Measurements from ENCODE around the gene CA5A.
A peak's percentile ranks its signal among the peaks of the same experiment; 100 is the strongest.

The CA5A gene

DNA sequence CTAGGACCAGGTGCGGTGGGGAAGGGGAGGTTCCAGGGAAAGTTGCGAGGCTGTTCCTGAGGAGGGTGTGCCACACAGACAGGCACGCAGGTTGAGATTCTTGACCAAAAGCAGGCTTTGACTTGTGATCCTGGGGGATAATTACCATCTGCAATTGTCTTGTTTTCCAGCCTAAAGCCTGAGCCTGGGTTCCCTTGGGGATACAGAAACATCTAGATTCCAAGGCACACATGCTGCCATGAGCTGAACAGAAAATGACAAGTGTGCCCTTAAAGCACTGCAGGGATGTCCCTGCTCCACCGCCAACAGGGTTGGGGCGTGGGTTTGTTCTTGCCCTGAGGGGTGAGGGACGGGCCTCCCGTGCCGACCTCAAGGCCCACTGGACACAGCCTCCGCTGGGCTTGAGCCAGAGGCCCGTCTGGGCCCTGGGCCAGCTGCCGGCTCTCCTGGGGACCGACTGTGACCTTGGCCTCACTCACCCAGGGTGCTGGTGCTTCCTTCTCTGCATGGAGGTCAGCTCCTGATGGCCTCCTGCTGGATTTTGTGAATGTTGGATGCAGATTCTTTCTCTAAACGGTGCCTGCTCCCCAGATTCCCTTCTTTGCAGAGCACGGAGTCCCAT lies 14.0 kb downstream of the CA5A start:
- Histone ChIP-seq H3K4me1 (ENCODE audit: control insufficient read depth, low read depth, low read length) (no peaks in the 10 kb centered on the region), H3K18ac (ENCODE audit: low read length) (no peak overlapping the region), H3K79me1 (ENCODE audit: low read length) (no peaks in the 10 kb centered on the region), H2BK5ac (ENCODE audit: low read length) (no peak overlapping the region), H2BK120ac (ENCODE audit: low read depth, low read length) (no peak overlapping the region), H3K27ac (ENCODE audit: low read depth, low read length) (no peak overlapping the region), H4K8ac (ENCODE audit: low read depth, low read length) (no peak overlapping the region), H3K4me3 (ENCODE audit: low read length) (no peak overlapping the region), H2BK15ac (replicated peaks; ENCODE audit: low read depth) (no peak overlapping the region), H4K5ac (ENCODE audit: low read length) (no peak overlapping the region), H2AK5ac (ENCODE audit: low read length) (no peak overlapping the region), H3K23ac (ENCODE audit: low read length) (no peak overlapping the region), H3K36me3 (ENCODE audit: control insufficient read depth, insufficient read depth, low read length) (no peaks in the 10 kb centered on the region), H3K4me2 (ENCODE audit: low read length) (no peak overlapping the region), H3K56ac (ENCODE audit: low read length) (no peak overlapping the region), H3K27me3 (ENCODE audit: insufficient read depth, low read length, poor library complexity) (no peaks in the 10 kb centered on the region), H3K9ac (ENCODE audit: low read length) (no peak overlapping the region), H3K4ac (ENCODE audit: low read depth, low read length) (no peak overlapping the region), H3K79me2 (ENCODE audit: control insufficient read depth, insufficient read depth, low read length) (no peaks in the 10 kb centered on the region)
- no peak for DNase-seq
- WGBS (ENCODE audit: extremely low coverage, insufficient coverage, low lambda C conversion rate): no CpG with 5 or more reads among the region's 14 CpGs

DNA sequence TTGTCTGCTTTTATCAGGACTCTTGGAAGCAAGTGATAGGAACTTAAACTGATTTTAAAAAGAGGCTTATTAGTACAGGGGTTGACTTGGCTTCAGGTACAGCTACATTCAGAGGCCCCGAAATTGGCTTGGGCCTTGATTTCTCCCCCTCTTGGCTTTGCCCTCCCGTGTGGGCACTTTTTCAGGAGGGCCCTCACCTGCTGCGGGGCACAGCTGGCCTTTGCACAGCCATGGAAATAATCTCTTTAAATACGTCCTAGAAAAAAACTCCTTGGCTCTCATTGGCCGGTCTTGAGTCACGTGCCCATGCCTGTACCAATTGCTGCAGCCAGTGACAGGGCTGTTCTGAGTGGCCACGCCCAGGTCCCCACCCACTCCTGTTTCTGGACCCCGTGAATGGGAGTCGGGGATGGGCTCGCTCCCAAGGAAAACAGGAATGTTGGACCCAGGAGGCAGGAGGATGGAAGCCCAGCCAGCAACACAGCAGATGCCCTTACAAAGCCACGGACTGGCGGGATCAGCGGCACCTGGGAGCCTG lies 15.0 kb downstream of the CA5A start:
- Histone ChIP-seq H3K4me1 (ENCODE audit: control insufficient read depth, low read depth, low read length) (no peaks in the 10 kb centered on the region), H3K36me3 (ENCODE audit: control insufficient read depth, insufficient read depth, low read length) (no peaks in the 10 kb centered on the region), H3K27ac (ENCODE audit: low read depth, low read length) (no peak overlapping the region), H2BK15ac (replicated peaks; ENCODE audit: low read depth) (no peak overlapping the region), H2BK5ac (ENCODE audit: low read length) (no peak overlapping the region), H3K9ac (ENCODE audit: low read length) (no peak overlapping the region), H3K4me2 (ENCODE audit: low read length) (no peak overlapping the region), H3K27me3 (ENCODE audit: insufficient read depth, low read length, poor library complexity) (no peaks in the 10 kb centered on the region), H3K56ac (ENCODE audit: low read length) (no peak overlapping the region), H3K4me3 (ENCODE audit: low read length) (no peak overlapping the region), H3K79me2 (ENCODE audit: control insufficient read depth, insufficient read depth, low read length) (no peaks in the 10 kb centered on the region), H3K79me1 (ENCODE audit: low read length) (no peaks in the 10 kb centered on the region), H3K4ac (ENCODE audit: low read depth, low read length) (no peak overlapping the region), H3K18ac (ENCODE audit: low read length) (no peak overlapping the region), H4K8ac (ENCODE audit: low read depth, low read length) (no peak overlapping the region), H3K23ac (ENCODE audit: low read length) (no peak overlapping the region), H2AK5ac (ENCODE audit: low read length) (no peak overlapping the region), H2BK120ac (ENCODE audit: low read depth, low read length) (no peak overlapping the region), H4K5ac (ENCODE audit: low read length) (no peak overlapping the region)
- no peak for DNase-seq
- WGBS (ENCODE audit: extremely low coverage, insufficient coverage, low lambda C conversion rate): no CpG with 5 or more reads among the region's 13 CpGs

DNA sequence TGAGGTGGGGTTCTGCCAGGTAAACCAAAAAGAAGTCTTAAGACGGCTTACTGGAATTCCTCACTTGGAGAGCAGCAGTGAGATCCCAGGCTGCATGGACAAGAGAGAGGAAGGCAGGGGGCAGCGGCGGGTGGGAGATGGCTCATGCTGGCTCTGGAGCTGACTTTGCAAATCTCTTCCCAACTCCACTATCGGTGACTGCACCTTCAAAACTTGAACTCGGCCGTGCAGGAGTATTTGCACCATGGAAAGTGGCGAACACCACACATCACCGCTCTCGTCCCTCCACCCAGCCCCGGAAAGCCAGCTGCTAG lies 16.7 kb downstream of the CA5A start:
- Histone ChIP-seq H3K27ac (ENCODE audit: low read depth, low read length) (no peak overlapping the region), H3K23ac (ENCODE audit: low read length) (no peak overlapping the region), H2BK15ac (replicated peaks; ENCODE audit: low read depth) (no peak overlapping the region), H2AK5ac (ENCODE audit: low read length) (no peak overlapping the region), H3K79me1 (ENCODE audit: low read length) (no peaks in the 10 kb centered on the region), H2BK120ac (ENCODE audit: low read depth, low read length) (no peak overlapping the region), H4K8ac (ENCODE audit: low read depth, low read length) (no peak overlapping the region), H3K4me1 (ENCODE audit: control insufficient read depth, low read depth, low read length) (no peaks in the 10 kb centered on the region), H3K9ac (ENCODE audit: low read length) (no peak overlapping the region), H3K79me2 (ENCODE audit: control insufficient read depth, insufficient read depth, low read length) (no peaks in the 10 kb centered on the region), H3K4me2 (ENCODE audit: low read length) (no peak overlapping the region), H3K4me3 (ENCODE audit: low read length) (no peak overlapping the region), H3K27me3 (ENCODE audit: insufficient read depth, low read length, poor library complexity) (no peaks in the 10 kb centered on the region), H4K5ac (ENCODE audit: low read length) (no peak overlapping the region), H3K4ac (ENCODE audit: low read depth, low read length) (no peak overlapping the region), H3K36me3 (ENCODE audit: control insufficient read depth, insufficient read depth, low read length) (no peaks in the 10 kb centered on the region), H2BK5ac (ENCODE audit: low read length) (no peak overlapping the region), H3K18ac (ENCODE audit: low read length) (no peak overlapping the region), H3K56ac (ENCODE audit: low read length) (no peak overlapping the region)
- peak; percentile 42 for DNase-seq
- WGBS (ENCODE audit: extremely low coverage, insufficient coverage, low lambda C conversion rate): no CpG with 5 or more reads among the region's 10 CpGs

DNA sequence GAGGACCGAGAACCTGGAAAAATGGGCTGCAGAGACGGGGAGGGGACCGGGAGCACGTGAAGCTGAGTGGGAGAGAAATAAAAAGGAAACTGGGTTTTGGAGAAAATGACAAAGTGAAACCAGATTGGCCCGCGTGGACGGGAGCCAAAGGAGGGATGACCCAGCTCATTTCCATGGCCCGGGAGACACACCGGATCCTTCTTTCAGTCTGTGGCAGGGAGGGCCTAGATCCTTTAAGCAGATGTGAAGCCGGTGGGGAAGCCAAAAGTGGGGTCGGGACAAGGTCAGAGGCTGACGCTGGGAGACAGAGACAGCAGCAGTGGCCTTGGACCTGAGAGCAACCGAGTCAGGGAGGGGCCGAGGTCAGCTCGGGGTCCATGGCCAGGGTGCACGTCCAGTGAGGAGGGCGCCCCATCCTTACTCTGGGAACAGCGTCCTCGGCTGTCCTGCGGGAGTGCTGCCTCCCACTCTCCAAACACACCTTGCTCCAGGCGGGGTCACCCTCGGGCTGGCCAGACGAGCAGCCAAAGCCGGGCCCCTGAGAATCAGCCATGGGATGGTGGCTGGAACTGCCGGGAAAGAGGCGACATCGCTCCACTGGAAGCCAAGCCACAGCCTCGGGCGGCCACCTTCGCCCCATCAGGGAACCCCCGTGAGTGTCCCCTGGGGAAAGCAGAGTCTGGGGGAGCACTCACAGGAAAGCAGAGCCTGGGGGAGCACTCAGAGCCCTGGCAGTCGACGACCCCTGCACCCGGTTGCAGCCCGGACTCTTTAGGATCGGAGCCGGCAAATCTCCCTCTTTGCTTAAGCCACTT lies 17.3 kb downstream of the CA5A start:
- Histone ChIP-seq H3K36me3 (ENCODE audit: control insufficient read depth, insufficient read depth, low read length) (no peaks in the 10 kb centered on the region), H3K4me3 (ENCODE audit: low read length) (no peak overlapping the region), H2AK5ac (ENCODE audit: low read length) (no peak overlapping the region), H3K4ac (ENCODE audit: low read depth, low read length) (no peak overlapping the region), H2BK120ac (ENCODE audit: low read depth, low read length) (no peak overlapping the region), H4K5ac (ENCODE audit: low read length) (no peak overlapping the region), H4K8ac (ENCODE audit: low read depth, low read length) (no peak overlapping the region), H3K9ac (ENCODE audit: low read length) (no peak overlapping the region), H2BK15ac (replicated peaks; ENCODE audit: low read depth) (no peak overlapping the region), H3K56ac (ENCODE audit: low read length) (no peak overlapping the region), H3K4me2 (ENCODE audit: low read length) (no peak overlapping the region), H3K4me1 (ENCODE audit: control insufficient read depth, low read depth, low read length) (no peaks in the 10 kb centered on the region), H3K79me2 (ENCODE audit: control insufficient read depth, insufficient read depth, low read length) (no peaks in the 10 kb centered on the region), H2BK5ac (ENCODE audit: low read length) (no peak overlapping the region), H3K79me1 (ENCODE audit: low read length) (no peaks in the 10 kb centered on the region), H3K18ac (ENCODE audit: low read length) (no peak overlapping the region), H3K23ac (ENCODE audit: low read length) (no peak overlapping the region), H3K27me3 (ENCODE audit: insufficient read depth, low read length, poor library complexity) (no peaks in the 10 kb centered on the region), H3K27ac (ENCODE audit: low read depth, low read length) (no peak overlapping the region)
- DNase-seq: no peak
- no CpG with 5 or more reads among the region's 37 CpGs for WGBS (ENCODE audit: extremely low coverage, insufficient coverage, low lambda C conversion rate)

DNA sequence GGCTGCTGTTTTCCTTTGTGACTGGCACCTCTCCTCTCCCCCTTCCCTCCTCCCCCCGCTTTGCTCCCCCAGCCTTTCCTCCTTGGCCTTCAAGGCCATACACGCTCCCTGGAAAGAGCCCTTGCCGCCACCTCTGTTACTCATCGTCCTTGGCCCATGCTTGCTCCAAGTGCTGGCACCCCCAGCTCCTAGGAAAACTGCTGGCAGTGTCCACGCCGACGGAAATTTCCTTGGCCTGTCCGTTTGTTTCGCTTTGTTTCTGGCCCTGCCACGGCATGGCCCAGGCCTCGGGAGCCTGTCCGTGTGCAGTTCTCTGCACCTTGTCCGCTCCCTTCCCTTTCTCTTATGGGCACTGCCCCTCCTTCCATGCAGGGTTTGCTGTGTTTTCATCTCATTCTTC lies 18.0 kb downstream of the CA5A start:
- no peak overlapping the region for H2BK120ac ChIP-seq (ENCODE audit: low read depth, low read length)
- no peak overlapping the region for H2BK5ac ChIP-seq (ENCODE audit: low read length)
- H4K8ac ChIP-seq (ENCODE audit: low read depth, low read length): no peak overlapping the region
- no peak overlapping the region for H3K4me2 ChIP-seq (ENCODE audit: low read length)
- no peak overlapping the region for H2BK15ac ChIP-seq (replicated peaks; ENCODE audit: low read depth)
- no peaks in the 10 kb centered on the region for H3K79me1 ChIP-seq (ENCODE audit: low read length)
- H4K5ac ChIP-seq (ENCODE audit: low read length): no peak overlapping the region
- no CpG with 5 or more reads among the region's 13 CpGs for WGBS (ENCODE audit: extremely low coverage, insufficient coverage, low lambda C conversion rate)
- H2AK5ac ChIP-seq (ENCODE audit: low read length): no peak overlapping the region
- H3K9ac ChIP-seq (ENCODE audit: low read length): no peak overlapping the region
- H3K27me3 ChIP-seq (ENCODE audit: insufficient read depth, low read length, poor library complexity): no peaks in the 10 kb centered on the region
- no peak overlapping the region for H3K4me3 ChIP-seq (ENCODE audit: low read length)
- H3K4ac ChIP-seq (ENCODE audit: low read depth, low read length): no peak overlapping the region
- H3K4me1 ChIP-seq (ENCODE audit: control insufficient read depth, low read depth, low read length): no peaks in the 10 kb centered on the region
- DNase-seq: no peak
- no peak overlapping the region for H3K56ac ChIP-seq (ENCODE audit: low read length)
- no peak overlapping the region for H3K18ac ChIP-seq (ENCODE audit: low read length)
- no peaks in the 10 kb centered on the region for H3K79me2 ChIP-seq (ENCODE audit: control insufficient read depth, insufficient read depth, low read length)
- H3K23ac ChIP-seq (ENCODE audit: low read length): no peak overlapping the region
- no peak overlapping the region for H3K27ac ChIP-seq (ENCODE audit: low read depth, low read length)
- no peaks in the 10 kb centered on the region for H3K36me3 ChIP-seq (ENCODE audit: control insufficient read depth, insufficient read depth, low read length)

All from mesendoderm (in vitro differentiated cells).